H1 (cell line): Measurements from ENCODE around the gene GRID2. TPM values are rescaled to one million over a fixed set of nuclear protein-coding genes. Genes with fewer than 3 reads are reported as not detected.

Experiments
- CTCF ChIA-PET: fragments of 300-600 bp; sonication (Branson Sonifier 250); formaldehyde crosslinking; loops from one replicate; lab custom pipeline; 2021; ENCODE audit not compliant: partially characterized antibody; lab: Charles Lee
- POLR2A ChIA-PET: fragments of 300-600 bp; sonication (Branson Sonifier 250); formaldehyde crosslinking; loops from one replicate; lab custom pipeline; 2021; ENCODE audit warnings: inconsistent platforms; ENCODE audit not compliant: partially characterized antibody; lab: Charles Lee
- DNase-seq, 2 experiments: peaks; one replicate each; pipeline versions ENCODE4 v3.0.0 to v3.0.0-alpha.2; 2010 to 2022; ENCODE audit warnings: low spot score in 2 of 2, low read depth in 1 of 2, mixed read lengths in 1 of 2
- FAIRE-seq: peaks from 2 replicates; lab custom pipeline; 2011; peaks lifted over from hg19 to GRCh38; lab: Jason Lieb, UNC
- H2AFZ ChIP-seq: 2 replicates; pipeline ENCODE4 v1.8.1; 2012; ENCODE audit warnings: low read length, inconsistent platforms
- H2AK5ac ChIP-seq: 2 replicates; pipeline ENCODE4 v1.6.1; 2013; ENCODE audit warnings: low read depth, low read length
- H2BK120ac ChIP-seq: replicated peaks from 2 replicates; pipeline ENCODE3; 2013; ENCODE audit warnings: low read depth, low read length, inconsistent platforms
- H2BK12ac ChIP-seq: 2 replicates; pipeline ENCODE4 v1.6.1; 2013; ENCODE audit warnings: low read depth, low read length
- H2BK15ac ChIP-seq: 2 replicates; pipeline ENCODE4 v1.6.1; 2013; ENCODE audit warnings: low read length
- H2BK20ac ChIP-seq: 2 replicates; pipeline ENCODE4 v1.6.1; 2013; ENCODE audit warnings: low read length
- H2BK5ac ChIP-seq: 2 replicates; pipeline ENCODE4 v1.6.1; 2013; ENCODE audit warnings: low read depth, low read length
- H3K14ac ChIP-seq: 2 replicates; pipeline ENCODE4 v1.6.1; 2013; ENCODE audit warnings: inconsistent platforms; ENCODE audit not compliant: insufficient read length
- H3K18ac ChIP-seq: 2 replicates; pipeline ENCODE4 v1.6.1; 2013; ENCODE audit warnings: low read length; ENCODE audit errors: extremely low read depth
- H3K23ac ChIP-seq: 2 replicates; pipeline ENCODE4 v1.6.1; 2013; ENCODE audit warnings: inconsistent platforms; ENCODE audit not compliant: insufficient read length
- H3K23me2 ChIP-seq: 2 replicates; pipeline ENCODE4 v1.6.1; 2013; ENCODE audit warnings: low read depth, low read length
- H3K27ac ChIP-seq: 2 replicates; pipeline ENCODE4 v1.6.1; 2011; ENCODE audit warnings: low read depth, low read length, inconsistent platforms
- H3K27me3 ChIP-seq, 4 experiments: replicated peaks in 1 of 4; 1 replicate in 1 of 4; 2 replicates in 3 of 4; pipeline versions ENCODE4 v1.6.1 to v1.8.1; 2011 to 2013; ENCODE audit warnings: low read length in 3 of 4, mild to moderate bottlenecking in 3 of 4, inconsistent platforms in 2 of 4, mixed read lengths in 2 of 4, moderate library complexity in 1 of 4; ENCODE audit not compliant: control insufficient read depth in 3 of 4, insufficient read depth in 3 of 4; ENCODE audit errors: extremely low read depth in 1 of 4
- H3K36me3 ChIP-seq, 4 experiments: 2 replicates each; pipeline versions ENCODE4 v1.6.1 to v1.8.1; 2011 to 2013; ENCODE audit warnings: mild to moderate bottlenecking in 4 of 4, low read length in 3 of 4, moderate library complexity in 2 of 4, control low read depth in 1 of 4, inconsistent platforms in 1 of 4; ENCODE audit not compliant: insufficient read depth in 4 of 4, control insufficient read depth in 2 of 4
- H3K4ac ChIP-seq: replicated peaks from 2 replicates; pipeline ENCODE3; 2013; ENCODE audit warnings: low read length, low read depth, mixed read lengths, inconsistent platforms; ENCODE audit not compliant: insufficient read length
- H3K4me1 ChIP-seq, 4 experiments: replicated peaks in 1 of 4; 1 replicate in 1 of 4; 2 replicates in 3 of 4; pipeline versions ENCODE4 v1.6.1 to v1.8.1; 2011 to 2013; ENCODE audit warnings: low read length in 3 of 4, inconsistent platforms in 2 of 4, mixed read lengths in 1 of 4; ENCODE audit not compliant: insufficient read depth in 4 of 4, control insufficient read depth in 3 of 4
- H3K4me2 ChIP-seq, 2 experiments: 2 replicates each; pipeline versions ENCODE4 v1.6.1 to v1.8.1; 2011 to 2013; ENCODE audit warnings: low read depth in 2 of 2, low read length in 2 of 2, control low read depth in 1 of 2, inconsistent platforms in 1 of 2, mild to moderate bottlenecking in 1 of 2; ENCODE audit not compliant: insufficient read depth in 1 of 2
- H3K4me3 ChIP-seq, 4 experiments: fragments of 200-600, 300-600 bp in 1 of 4; sonication (generic), shearing (Covaris generic), sonication (Bioruptor Twin) in 1 of 4; 2 replicates each; pipeline versions ENCODE4 v1.5.1 to v1.8.1; 2011 to 2016; ENCODE audit warnings: low read length in 4 of 4, low read depth in 3 of 4, control low read depth in 2 of 4, inconsistent platforms in 2 of 4, mild to moderate bottlenecking in 2 of 4, mixed read lengths in 1 of 4, moderate library complexity in 1 of 4; ENCODE audit not compliant: insufficient read depth in 2 of 4; ENCODE audit errors: extremely low read depth in 1 of 4
- H3K56ac ChIP-seq: replicated peaks from 2 replicates; pipeline ENCODE3; 2013; ENCODE audit warnings: low read depth, mild to moderate bottlenecking, mixed read lengths, low read length, inconsistent platforms; ENCODE audit not compliant: insufficient read length
- H3K79me1 ChIP-seq: 2 replicates; pipeline ENCODE4 v1.6.1; 2013; ENCODE audit warnings: low read depth, low read length, control low read depth
- H3K79me2 ChIP-seq, 2 experiments: 2 replicates each; pipeline versions ENCODE4 v1.6.1 to v1.8.1; 2012 to 2013; ENCODE audit warnings: low read length in 2 of 2, mild to moderate bottlenecking in 2 of 2, inconsistent platforms in 1 of 2; ENCODE audit not compliant: insufficient read depth in 2 of 2, control insufficient read depth in 1 of 2
- H3K9ac ChIP-seq, 4 experiments: replicated peaks in 1 of 4; 1 replicate in 1 of 4; 2 replicates in 3 of 4; pipeline versions ENCODE4 v1.6.1 to v1.8.1; 2011 to 2013; ENCODE audit warnings: low read depth in 3 of 4, low read length in 3 of 4, control low read depth in 2 of 4, mild to moderate bottlenecking in 2 of 4, moderate library complexity in 2 of 4, inconsistent platforms in 1 of 4; ENCODE audit errors: extremely low read depth in 1 of 4
- H3K9me3 ChIP-seq, 2 experiments: 2 replicates each; pipeline versions ENCODE4 v1.6.1 to v1.8.1; 2012 to 2013; ENCODE audit warnings: mild to moderate bottlenecking in 2 of 2, moderate library complexity in 2 of 2, control low read depth in 1 of 2, inconsistent platforms in 1 of 2, low read depth in 1 of 2, low read length in 1 of 2, mixed read lengths in 1 of 2; ENCODE audit not compliant: insufficient read depth in 2 of 2
- H4K20me1 ChIP-seq, 2 experiments: replicated peaks in 1 of 2; 2 replicates each; pipeline versions ENCODE3 to v1.8.1; 2011 to 2013; ENCODE audit warnings: inconsistent platforms in 2 of 2, low read length in 2 of 2, mild to moderate bottlenecking in 1 of 2; ENCODE audit not compliant: insufficient read depth in 2 of 2, control insufficient read depth in 1 of 2
- H4K5ac ChIP-seq: 2 replicates; pipeline ENCODE4 v1.6.1; 2013; ENCODE audit warnings: low read length, low read depth, mixed read lengths, inconsistent platforms; ENCODE audit not compliant: insufficient read length
- H4K8ac ChIP-seq: 2 replicates; pipeline ENCODE4 v1.8.0; 2013; ENCODE audit warnings: mild to moderate bottlenecking, moderate library complexity, low read length, inconsistent platforms; ENCODE audit not compliant: insufficient read depth; ENCODE audit errors: extremely low read depth
- H4K91ac ChIP-seq: replicated peaks from 2 replicates; pipeline ENCODE3; 2013; ENCODE audit warnings: low read length, mixed read lengths, inconsistent platforms; ENCODE audit not compliant: insufficient read length
- ASH2L ChIP-seq: fragments of 200-600, 300-600 bp; sonication (generic); IDR thresholded peaks from one replicate; pipeline ENCODE4 v1.7.1; 2017; ENCODE audit warnings: low read length
- BACH1 ChIP-seq: IDR thresholded peaks from 2 replicates; pipeline ENCODE4 v1.6.1; 2012; ENCODE audit warnings: low read length, improper control_type of control experiment
- BCL11A ChIP-seq, 2 experiments: IDR thresholded peaks; one replicate each; pipeline ENCODE4 v1.6.1; 2011; ENCODE audit warnings: low read depth in 2 of 2, low read length in 2 of 2, mild to moderate bottlenecking in 2 of 2
- CTBP2 ChIP-seq: IDR thresholded peaks from 2 replicates; pipeline ENCODE4 v1.7.0; 2011; ENCODE audit warnings: borderline replicate concordance, mild to moderate bottlenecking, moderate library complexity, mixed read lengths, low read length; ENCODE audit not compliant: insufficient read depth, insufficient read length
- EP300 ChIP-seq, 2 experiments: IDR thresholded peaks; 1 replicate in 1 of 2; 2 replicates in 1 of 2; pipeline ENCODE4 v1.6.1; 2011 to 2012; ENCODE audit warnings: low read depth in 2 of 2, low read length in 2 of 2, mild to moderate bottlenecking in 2 of 2, borderline replicate concordance in 1 of 2, inconsistent platforms in 1 of 2, moderate library complexity in 1 of 2
- EZH2 ChIP-seq: fragments of 200-600 bp; sonication (generic); IDR thresholded peaks from 2 replicates; pipeline ENCODE4 v1.7.1; 2012; ENCODE audit warnings: low read depth, mild to moderate bottlenecking, moderate library complexity, low read length, inconsistent platforms; ENCODE audit not compliant: severe bottlenecking
- GTF2F1 ChIP-seq: IDR thresholded peaks from 2 replicates; pipeline ENCODE4 v1.6.1; 2012; ENCODE audit warnings: low read depth, low read length, improper control_type of control experiment, borderline replicate concordance
- HDAC6 ChIP-seq: IDR thresholded peaks from one replicate; pipeline ENCODE4 v1.7.1; 2012; ENCODE audit warnings: low read depth, mild to moderate bottlenecking, inconsistent platforms, low read length, moderate library complexity
- RFX5 ChIP-seq: IDR thresholded peaks from 2 replicates; pipeline ENCODE4 v1.6.1; 2011; ENCODE audit warnings: low read depth, low read length, improper control_type of control experiment, borderline replicate concordance
- SAP30 ChIP-seq: fragments of 300-600 bp; sonication (generic); IDR thresholded peaks from 2 replicates; pipeline ENCODE4 v1.7.1; 2012; ENCODE audit warnings: low read length, moderate library complexity, mild to moderate bottlenecking, inconsistent platforms; ENCODE audit not compliant: insufficient read depth, insufficient replicate concordance
- SP2 ChIP-seq: IDR thresholded peaks from 2 replicates; pipeline ENCODE4 v1.6.1; 2012; ENCODE audit warnings: mild to moderate bottlenecking, low read length, inconsistent platforms
- TBP ChIP-seq: IDR thresholded peaks from 2 replicates; pipeline ENCODE4 v1.6.1; 2011; ENCODE audit warnings: low read depth, low read length, improper control_type of control experiment
- YY1 ChIP-seq: IDR thresholded peaks from 2 replicates; pipeline ENCODE4 v1.6.1; 2011; ENCODE audit warnings: low read depth, mild to moderate bottlenecking, low read length
- WGBS, 2 experiments: shearing (Covaris generic) in 1 of 2; methylation state at CpG; one replicate each; pipeline versions ENCODE4 v1.1.6 to v1.1.7; 2013 to 2015; ENCODE audit warnings: low lambda C conversion rate in 2 of 2, mixed read lengths in 2 of 2, inconsistent platforms in 1 of 2, low coverage in 1 of 2, missing lambda C conversion rate in 1 of 2; ENCODE audit not compliant: insufficient replicate concordance in 2 of 2, insufficient coverage in 1 of 2, insufficient read length in 1 of 2; ENCODE audit errors: extremely low coverage in 1 of 2, missing lambda C conversion rate in 1 of 2; 5-methylcytosine and 5-hydroxymethylcytosine counted together
- polyA plus RNA-seq, 7 experiments: library from polyadenylated mRNA; depleted of rRNA in 3 of 7; stranded (reverse) in 5 of 7; unstranded in 2 of 7; fragments of >200 nt in 5 of 7; fragments of 200-250 nt in 2 of 7; gene quantifications; 1 replicate in 5 of 7; 2 replicates in 1 of 7; 4 replicates in 1 of 7; pipeline versions ENCODE4 v1.2.1 to v1.2.3, GENCODE V29; 2011 to 2013; ENCODE audit warnings: missing spikeins in 2 of 7, mixed read lengths in 2 of 7
- total RNA-seq: library from RNA; stranded (reverse); fragmentation: NEBNext Ultra II Directional; extraction: Animal tissue kit (Norgen Biotek cat#: 25700); gene quantifications from 2 replicates; pipeline ENCODE4 v1.2.1, GENCODE V29; 2021
- TF ChIP-seq, protein P1 (sequence below): IDR thresholded peaks from 2 replicates; pipeline ENCODE4 v1.6.1; 2012; ENCODE audit warnings: inconsistent platforms

The GRID2 gene
- total and polyA plus RNA-seq, 2 of the 8 experiments (the other 6 are each of a cell fraction or from before 2014, with no cell fraction given): 31.1 to 81.9 TPM

DNA sequence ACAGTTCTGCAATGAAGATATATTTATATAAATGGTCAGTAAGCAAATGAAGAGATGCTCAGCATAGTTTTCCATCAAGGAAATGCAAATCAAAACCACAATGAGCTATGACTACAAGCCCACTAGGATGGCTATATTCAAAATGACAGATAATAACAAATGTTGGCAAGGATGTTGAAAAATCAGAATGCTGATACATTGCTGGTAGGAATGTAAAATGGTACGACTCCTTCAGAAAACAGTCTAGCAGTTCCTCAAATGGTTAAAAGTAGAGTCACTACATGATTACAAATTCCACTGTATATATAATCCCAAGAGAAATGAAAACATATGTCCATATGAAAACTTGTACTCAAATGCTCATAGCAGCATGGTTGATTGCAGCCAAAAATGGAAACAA is 1099.8 kb downstream of the GRID2 start:
- FAIRE-seq (no peak), DNase-seq (no peak)
- no peaks in the 10 kb centered on the region for H3K23me2 ChIP-seq
- TF ChIP-seq TBP (no peak), SAP30 (no peak), RFX5 (no peak), BACH1 (no peak), SP2 (no peak), CTBP2 (no peak), GTF2F1 (no peak), YY1 (no peak), EZH2 (no peak), EP300 (IDR thresholded peaks at IDR 0.05; ENCODE audit: borderline replicate concordance in 1 of 2, low read depth in 2 of 2, low read length in 2 of 2) (no peak), HDAC6 (no peak), BCL11A (IDR thresholded peaks at IDR 0.05; ENCODE audit: low read depth in 2 of 2, low read length in 2 of 2) (no peak), ASH2L (no peak)
- TF ChIP-seq, protein P1, sequence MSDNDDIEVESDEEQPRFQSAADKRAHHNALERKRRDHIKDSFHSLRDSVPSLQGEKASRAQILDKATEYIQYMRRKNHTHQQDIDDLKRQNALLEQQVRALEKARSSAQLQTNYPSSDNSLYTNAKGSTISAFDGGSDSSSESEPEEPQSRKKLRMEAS: no peak

More for the DNA sequence above, 1099.8 kb downstream of the GRID2 start:
- H2BK15ac ChIP-seq: no peak overlapping the region
- no peak overlapping the region for H3K9ac ChIP-seq
- H4K20me1 ChIP-seq: no peaks in the 10 kb centered on the region
- H2BK20ac ChIP-seq: no peak overlapping the region
- H4K5ac ChIP-seq: no peak overlapping the region
- H3K79me1 ChIP-seq: no peaks in the 10 kb centered on the region
- CTCF ChIA-PET: interaction anchor here (1.4 kb wide), 1 partner anchor 10 kb away, joined by 3 read pairs; no protein-coding TSS in a partner anchor
- no peak overlapping the region for H4K8ac ChIP-seq
- H4K91ac ChIP-seq: no peak overlapping the region
- no peak overlapping the region for H2BK120ac ChIP-seq
- no peaks in the 10 kb centered on the region for H3K36me3 ChIP-seq
- H3K4me1 ChIP-seq: peaks cover 0 to 5% (median 1%) of the 10 kb centered on the region in 4 experiments; a peak in 4 of 7 replicates
- no peak overlapping the region for H3K27ac ChIP-seq
- H2BK5ac ChIP-seq: no peak overlapping the region
- H3K14ac ChIP-seq: no peak overlapping the region
- H3K9me3 ChIP-seq: no peaks in the 10 kb centered on the region
- H3K4ac ChIP-seq: no peak overlapping the region
- 93% methylated on average over 1 of the region's 1 CpG; no CpG with 5 or more reads in 1 of the 2 experiments for WGBS, 2 experiments
- no peaks in the 10 kb centered on the region for H3K79me2 ChIP-seq
- H2BK12ac ChIP-seq: no peak overlapping the region
- POLR2A ChIA-PET: no interaction called here
- H3K4me3 ChIP-seq: no peak overlapping the region
- no peak overlapping the region for H3K23ac ChIP-seq
- no peak overlapping the region for H2AK5ac ChIP-seq
- peaks cover 0 to 4% (median 0%) of the 10 kb centered on the region in 4 experiments; a peak in 1 of 7 replicates for H3K27me3 ChIP-seq
- H2AFZ ChIP-seq: no peak overlapping the region
- H3K18ac ChIP-seq: no peak overlapping the region
- no peak overlapping the region for H3K56ac ChIP-seq
- H3K4me2 ChIP-seq: no peak overlapping the region
